Stomach (tissue), 19 donors: ENCODE results near the gene FBXO47. TPM values are rescaled to one million over a fixed set of nuclear protein-coding genes. Genes with fewer than 3 reads are reported as not detected.

Source experiments
- DNase-seq, 2 donors: peaks; one replicate each; pipeline versions ENCODE4 v3.0.0 to v3.0.0-alpha.2; 2013 to 2019
- H3K27ac ChIP-seq, 5 donors: fragments of 200-600 bp in 4 of 5; sonication (generic) in 4 of 5; one replicate each; pipeline ENCODE4 v1.5.1; 2013 to 2019; ENCODE audit warnings: mild to moderate bottlenecking in 1 of 5, moderate library complexity in 1 of 5
- H3K27me3 ChIP-seq, 3 donors: fragments of 200-600 bp; sonication (generic); one replicate each; pipeline ENCODE4 v1.5.1; 2017 to 2019; ENCODE audit warnings: mixed run types in 1 of 3
- H3K36me3 ChIP-seq, 4 donors: fragments of 200-600 bp; sonication (generic); 1 replicate in 3 of 4; 2 replicates in 1 of 4; pipeline ENCODE4 v1.5.1; 2016 to 2019
- H3K4me1 ChIP-seq, 4 donors: fragments of 200-600 bp; sonication (generic); one replicate each; pipeline ENCODE4 v1.5.1; 2016 to 2019
- H3K4me3 ChIP-seq, 4 donors: fragments of 200-600 bp; sonication (generic) in 3 of 4; one replicate each; pipeline ENCODE4 v1.5.1; 2016 to 2019; ENCODE audit warnings: mild to moderate bottlenecking in 1 of 4
- H3K9me3 ChIP-seq, 4 donors: fragments of 200-600 bp; sonication (generic); one replicate each; pipeline ENCODE4 v1.5.1; 2016 to 2019
- CTCF ChIP-seq, 7 experiments: fragments of 450-650 bp in 4 of 7; fragments of 200-600 bp in 3 of 7; sonication (generic) in 3 of 7; IDR thresholded peaks; one replicate each; pipeline ENCODE4 v1.5.1; 2016 to 2019; ENCODE audit warnings: antibody characterized with exemption in 7 of 7, control low read depth in 2 of 7, mild to moderate bottlenecking in 1 of 7
- EP300 ChIP-seq: sonication (generic); formaldehyde crosslinking; IDR thresholded peaks from one replicate; pipeline ENCODE4 v1.6.1; 2017; ENCODE audit warnings: antibody characterized with exemption
- POLR2A ChIP-seq, 4 donors: fragments of 450-650 bp; IDR thresholded peaks; one replicate each; pipeline ENCODE4 v1.6.1; 2016; ENCODE audit warnings: antibody characterized with exemption in 4 of 4, control low read depth in 2 of 4, mild to moderate bottlenecking in 1 of 4, moderate library complexity in 1 of 4
- POLR2AphosphoS5 ChIP-seq, 3 donors: sonication (generic); formaldehyde crosslinking; IDR thresholded peaks; one replicate each; pipeline ENCODE4 v1.6.1; 2016; ENCODE audit warnings: antibody characterized with exemption in 3 of 3
- WGBS, 5 donors: extraction: QIAGEN DNeasy Blood & Tissue Kit in 3 of 5; methylation state at CpG; one replicate each; pipeline versions ENCODE4 v1.1.5 to v1.1.7; 2013 to 2018; 5-methylcytosine and 5-hydroxymethylcytosine counted together
- intact Hi-C: fragments of 100-400 bp; cut with DNase I; formaldehyde crosslinking; loops from one replicate; pipeline ENCODE4 v1.15.1; 2023; ENCODE audit warnings: low total_unique reads
- long read RNA-seq, 10 donors: transcript quantifications; one replicate each; lab custom pipeline, GENCODE V29; 2026
- polyA plus RNA-seq, 3 donors: library from polyadenylated mRNA; stranded (reverse); fragments of 200-250 nt; gene quantifications; one replicate each; pipeline ENCODE4 v1.2.3, GENCODE V29; 2013
- total RNA-seq, 5 donors: library from RNA; depleted of rRNA; stranded (reverse); fragments of >200 nt; gene quantifications; one replicate each; pipeline versions ENCODE4 v1.1.0 to v1.2.3, GENCODE V29; 2014 to 2016
- donor health status: healthy with polysubstance abuse.
- donor health status: Bipolar disorder and iron deficiency.
- donor health status: healthy.

Gene FBXO47, protein sequence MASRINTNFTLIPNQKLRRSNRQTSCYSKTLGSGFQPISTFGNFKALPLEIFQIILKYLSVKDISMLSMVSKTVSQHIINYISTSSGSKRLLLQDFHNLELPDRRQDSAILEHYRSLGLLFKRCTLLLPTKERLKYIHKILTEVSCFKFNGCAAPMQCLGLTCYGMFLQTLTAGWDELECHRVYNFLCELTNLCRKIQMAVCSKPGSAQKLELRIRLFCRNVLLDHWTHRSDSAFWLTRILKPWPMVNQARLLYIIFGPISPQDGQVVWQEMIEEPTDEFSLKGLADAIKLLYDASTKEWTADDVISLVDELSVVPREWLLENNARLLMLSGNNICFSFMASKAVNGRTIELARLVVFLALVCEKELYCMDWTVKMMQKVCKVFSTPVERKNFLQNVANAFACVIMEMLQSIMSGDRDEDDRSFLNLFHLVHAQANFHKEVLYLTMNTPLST
- total RNA-seq (not detected), polyA plus RNA-seq (not detected)
- long read RNA-seq, donor 1, result 0 reads
- long read RNA-seq, donor 2, result 0 reads
- long read RNA-seq, donor 3, result 0 reads
- long read RNA-seq, donor 4, result 0 reads
- long read RNA-seq, donor 5, result 0 reads
- long read RNA-seq, donor 6, result 0 reads
- long read RNA-seq, donor 7, result 0 reads
- long read RNA-seq, donor 8, result 0 reads
- long read RNA-seq, donor 9, result 0 reads
- long read RNA-seq, donor 10, result 0 reads

DNA sequence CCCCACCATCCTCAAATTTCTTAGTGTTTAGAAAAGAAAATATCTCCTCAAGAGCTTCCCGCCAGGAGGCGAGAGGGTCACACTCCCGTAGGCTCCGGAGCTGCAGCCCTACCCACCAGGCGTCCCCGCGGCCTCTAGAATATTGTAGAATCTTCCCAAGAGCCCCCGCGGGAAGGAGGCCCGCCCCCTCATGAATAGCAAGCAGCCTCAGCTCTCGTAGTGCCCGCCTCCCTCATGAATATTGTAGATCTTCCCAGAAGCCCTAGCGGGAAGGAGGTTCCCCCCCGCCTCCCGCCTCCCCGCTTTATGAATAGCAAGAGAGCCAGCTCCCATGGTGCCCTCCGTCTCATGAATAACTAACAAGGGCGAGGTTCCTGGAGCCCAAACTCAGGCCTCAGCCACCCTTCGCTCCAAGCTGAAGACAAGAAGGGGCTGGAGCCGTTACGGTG, at the start of gene FBXO47:
Gene FBXO47 (minus strand): TSS at position 114 of the 449 bp plus-strand sequence. CDS start 4,378 bp downstream, outside the sequence.
- Histone ChIP-seq H3K4me3 (peak within 1 kb of the TSS; percentile 26 to 31 (median 28)), H3K27me3 (no peaks in the 10 kb centered on the region), H3K4me1 (peaks cover 0 to 7% (median 2%) of the 10 kb centered on the region in 4 donors), H3K36me3 (no peaks in the 10 kb centered on the region), H3K9me3 (no peaks in the 10 kb centered on the region), H3K27ac (peak within 1 kb of the TSS; percentile 9 to 78 (median 65))
- 5 to 45% (median 8%) methylated on average over 16 to 21 of the region's 21 CpGs for WGBS, 5 donors
- TF ChIP-seq EP300 (no peak), POLR2AphosphoS5 (IDR thresholded peaks at IDR 0.05) (peak in 2 of 3 donors; percentile 50 to 76)
- peak; percentile 89 to 96 for DNase-seq
- intact Hi-C loops, result no loop called here

DNA sequence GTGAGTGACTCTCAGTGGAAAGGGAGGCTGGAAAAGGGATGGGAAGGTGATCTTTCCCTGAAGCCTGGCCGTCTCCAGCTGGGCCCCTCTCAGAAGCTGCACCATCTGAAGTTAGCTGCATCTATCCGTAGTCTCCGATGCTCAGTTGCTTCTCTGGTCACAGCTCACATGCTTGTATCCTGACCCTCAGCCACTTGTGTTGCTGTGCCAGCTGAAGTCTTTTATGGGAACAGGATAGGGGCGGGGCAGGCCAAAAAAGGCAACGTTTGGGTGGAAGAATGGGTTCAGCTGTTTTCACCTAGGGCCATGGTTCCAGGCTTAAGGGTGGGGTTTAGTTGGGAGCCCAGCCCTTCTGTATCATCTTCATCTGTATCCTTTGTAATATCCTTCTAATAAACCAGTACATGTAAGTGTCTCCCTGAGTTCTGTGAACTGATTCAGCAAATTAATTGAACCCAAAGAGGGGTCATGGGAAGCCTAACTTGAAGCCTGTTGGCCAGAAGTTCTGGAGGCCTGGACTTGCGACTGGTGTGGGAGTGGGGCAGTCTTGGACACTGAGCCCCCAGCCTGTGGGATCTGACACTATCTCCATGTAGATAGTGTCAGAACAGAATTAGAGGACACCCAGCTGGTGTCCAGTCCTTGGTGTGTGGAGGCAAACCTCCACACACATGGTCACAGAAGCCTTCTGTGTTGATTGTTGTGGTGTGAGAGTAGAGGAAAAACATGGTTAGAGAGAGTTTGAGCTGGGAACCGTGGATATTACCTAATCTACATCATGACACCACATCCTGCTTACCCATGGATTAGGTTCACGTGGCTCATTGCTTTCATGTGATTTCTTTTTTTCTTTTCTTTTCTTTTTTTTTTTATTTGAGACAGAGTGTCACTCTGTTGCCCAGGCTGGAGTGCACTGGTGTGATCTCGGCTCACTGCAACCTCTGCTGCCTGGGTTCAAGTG, 49.3 kb upstream of the FBXO47 start:
- peak overlapping the region in 2 of 5 donors; percentile 28 to 50 for H3K27ac ChIP-seq
- no peak overlapping the region for H3K4me3 ChIP-seq
- peaks cover 0 to 3% (median 0%) of the 10 kb centered on the region in 3 donors for H3K27me3 ChIP-seq
- 62 to 71% (median 68%) methylated on average over 8 to 9 of the region's 9 CpGs for WGBS, 5 donors
- TF ChIP-seq POLR2A (IDR thresholded peaks at IDR 0.05), result no peak
- no peak for TF ChIP-seq POLR2AphosphoS5 (IDR thresholded peaks at IDR 0.05)
- TF ChIP-seq EP300, result no peak
- TF ChIP-seq CTCF (IDR thresholded peaks at IDR 0.05), result no peak
- H3K36me3 ChIP-seq, result no peaks in the 10 kb centered on the region
- intact Hi-C loops, result no loop called here
- DNase-seq, result peak in 1 of 2 donors; percentile 19
- no peaks in the 10 kb centered on the region for H3K9me3 ChIP-seq
- H3K4me1 ChIP-seq, result peaks cover 0 to 9% (median 3%) of the 10 kb centered on the region in 4 donors

GRCh38 chr17:39015546-39015935, 48.3 kb upstream of the FBXO47 start:
- intact Hi-C loops, result no loop called here
- TF ChIP-seq EP300 (no peak), CTCF (IDR thresholded peaks at IDR 0.05) (no peak), POLR2A (IDR thresholded peaks at IDR 0.05) (no peak), POLR2AphosphoS5 (IDR thresholded peaks at IDR 0.05) (no peak)
- H3K27ac ChIP-seq, result peak overlapping the region in 1 of 5 donors; percentile 49
- H3K4me3 ChIP-seq, result no peak overlapping the region
- H3K27me3 ChIP-seq, result peaks cover 0 to 3% (median 0%) of the 10 kb centered on the region in 3 donors
- H3K4me1 ChIP-seq, result peaks cover 0 to 9% (median 3%) of the 10 kb centered on the region in 4 donors
- H3K9me3 ChIP-seq, result no peaks in the 10 kb centered on the region
- 84 to 98% (median 87%) methylated on average over 9 to 11 of the region's 11 CpGs for WGBS, 5 donors
- no peaks in the 10 kb centered on the region for H3K36me3 ChIP-seq
- DNase-seq, result no peak

- Histone ChIP-seq H3K27ac (peak overlapping the region in 2 of 5 donors; percentile 19 to 49), H3K4me3 (no peak overlapping the region), H3K27me3 (peaks cover 0 to 3% (median 0%) of the 10 kb centered on the region in 3 donors), H3K9me3 (no peaks in the 10 kb centered on the region), H3K36me3 (no peaks in the 10 kb centered on the region), H3K4me1 (peaks cover 0 to 9% (median 3%) of the 10 kb centered on the region in 4 donors)
- WGBS, 5 donors, result 85 to 88% (median 86%) methylated on average over 11 to 13 of the region's 13 CpGs
- TF ChIP-seq POLR2A (IDR thresholded peaks at IDR 0.05) (no peak), POLR2AphosphoS5 (IDR thresholded peaks at IDR 0.05) (no peak), EP300 (no peak), CTCF (IDR thresholded peaks at IDR 0.05) (no peak)
- DNase-seq, result no peak
- intact Hi-C loops, result no loop called here
Measured at GRCh38 chr17:39014795-39015545, 47.8 kb upstream of the FBXO47 start.
